ENCODE measurements around the gene KIFBP. TPM values are rescaled to one million over a fixed set of nuclear protein-coding genes. Genes with fewer than 3 reads are reported as not detected.

KIFBP gene
- total RNA-seq, 1 donor from 2014 or later = 17.3 TPM

- DNase-seq = no peak
Measured at GRCh38 chr10:69051710-69052487, 63.3 kb downstream of the KIFBP start.

GRCh38 chr10:69052736-69053135 is 64.1 kb downstream of the KIFBP start:
- DNase-seq = no peak

GRCh38 chr10:69055241-69055640 is 66.6 kb downstream of the KIFBP start:
- DNase-seq = no peak

GRCh38 chr10:69056129-69056528 is 67.5 kb downstream of the KIFBP start:
- DNase-seq = no peak

- no peak for DNase-seq
Measured at GRCh38 chr10:69056536-69057260, 68.1 kb downstream of the KIFBP start.

GRCh38 chr10:69057261-69057950 is 68.8 kb downstream of the KIFBP start:
- no peak for DNase-seq

GRCh38 chr10:69057951-69058297 is 69.3 kb downstream of the KIFBP start:
- no peak for DNase-seq

GRCh38 chr10:69060127-69060798 is 71.7 kb downstream of the KIFBP start:
- no peak for DNase-seq

GRCh38 chr10:69061305-69062161 is 72.9 kb downstream of the KIFBP start:
- peak; percentile 50 for DNase-seq

GRCh38 chr10:69062901-69063300 is 74.3 kb downstream of the KIFBP start:
- no peak for DNase-seq

GRCh38 chr10:69064762-69065328 is 76.2 kb downstream of the KIFBP start:
- no peak for DNase-seq

GRCh38 chr10:69065406-69066361 is 77.1 kb downstream of the KIFBP start:
- DNase-seq = no peak

Other genes with a start within 250 kb of the KIFBP start
- gene STOX1, start 161.3 kb upstream of the KIFBP start, total RNA-seq = 5.7 TPM
- gene DDX50, start 87.5 kb upstream of the KIFBP start, total RNA-seq = 41.7 TPM
- gene DDX21, start 32.6 kb upstream of the KIFBP start, total RNA-seq = 50.7 TPM
- 153 TPM for gene SRGN, start 99.3 kb downstream of the KIFBP start, total RNA-seq
- 62.2 TPM for gene VPS26A, start 135.4 kb downstream of the KIFBP start, total RNA-seq
- gene SUPV3L1, start 191.4 kb downstream of the KIFBP start, total RNA-seq = 21.3 TPM
- gene HKDC1, start 231.5 kb downstream of the KIFBP start, total RNA-seq = 0.10 TPM